ENCODE data around the gene CCDC200.

DNA sequence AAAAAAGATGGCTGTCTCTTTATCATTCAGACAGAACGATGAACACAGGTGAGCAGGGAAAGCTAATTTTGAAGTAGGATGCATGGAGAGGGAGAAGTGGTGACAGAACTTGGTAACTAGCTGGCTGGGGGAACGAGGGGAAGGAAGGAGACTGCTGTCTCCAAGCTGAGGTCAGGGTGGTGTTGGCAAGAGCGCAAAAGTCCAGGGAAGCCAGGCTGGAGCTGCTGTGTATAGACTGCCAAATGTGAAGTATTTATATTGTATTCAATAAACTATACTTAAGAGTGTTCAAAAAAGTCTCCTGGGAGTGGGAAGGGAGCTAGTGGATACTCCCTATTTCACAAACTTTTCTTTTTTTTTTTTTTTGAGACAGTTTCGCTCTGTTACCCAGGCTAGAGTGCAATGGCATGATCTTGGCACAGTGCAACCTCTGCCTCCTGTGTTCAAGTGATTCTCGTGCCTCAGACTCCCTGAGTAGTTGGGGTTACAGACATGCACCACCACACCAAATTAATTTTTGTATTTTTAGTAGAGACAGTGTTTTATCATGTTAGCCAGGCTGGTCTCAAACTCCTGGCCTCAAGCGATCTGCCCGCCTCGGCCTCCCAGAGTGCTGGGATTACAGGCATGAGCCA, 8.6 kb downstream of the CCDC200 start:
- no peak for TF ChIP-seq EZH2phosphoT487 (IDR thresholded peaks at IDR 0.05; ENCODE audit: insufficient read depth, low read depth)
- TF ChIP-seq EZH2 (IDR thresholded peaks at IDR 0.05; ENCODE audit: insufficient read depth, poor library complexity, severe bottlenecking) = no peak

Data from GM23248 (cell line).